Parathyroid adenoma (tissue), 2 donors: Measurements from ENCODE around the gene PXN.
"Not testable (repeated sequence)": the region's sequence is repeated elsewhere in the genome, so short reads cannot be mapped to it uniquely, and the experiment has no call there.

Experiments
- H2AFZ ChIP-seq: fragments of 300-600 bp; sonication (generic); one replicate; pipeline ENCODE4 v1.7.0; 2017; ENCODE audit warnings: antibody characterized with exemption, mild to moderate bottlenecking
- H3K27ac ChIP-seq: fragments of 300-600 bp; sonication (generic); one replicate; pipeline ENCODE4 v1.7.0; 2017
- H3K27me3 ChIP-seq: fragments of 300-600 bp; sonication (generic); one replicate; pipeline ENCODE4 v1.7.0; 2017; ENCODE audit warnings: low read length; ENCODE audit not compliant: control insufficient read depth, insufficient read depth
- H3K36me3 ChIP-seq: fragments of 300-600 bp; sonication (generic); one replicate; pipeline ENCODE4 v1.7.0; 2017; ENCODE audit warnings: low read length; ENCODE audit not compliant: control insufficient read depth, insufficient read depth
- H3K4me1 ChIP-seq: fragments of 300-600 bp; sonication (generic); one replicate; pipeline ENCODE4 v1.7.0; 2017; ENCODE audit warnings: control low read depth
- H3K4me2 ChIP-seq: fragments of 300-600 bp; sonication (generic); one replicate; pipeline ENCODE4 v1.7.0; 2017; ENCODE audit warnings: low read length
- H3K4me3 ChIP-seq: fragments of 300-600 bp; sonication (generic); one replicate; pipeline ENCODE4 v1.7.0; 2017; ENCODE audit warnings: low read depth, low read length
- H3K79me2 ChIP-seq: fragments of 300-600 bp; sonication (generic); one replicate; pipeline ENCODE4 v1.7.0; 2017; ENCODE audit warnings: control low read depth
- H3K9ac ChIP-seq: fragments of 300-600 bp; sonication (generic); one replicate; pipeline ENCODE4 v1.7.0; 2017; ENCODE audit warnings: mild to moderate bottlenecking
- H3K9me3 ChIP-seq: fragments of 300-600 bp; sonication (generic); one replicate; pipeline ENCODE4 v1.7.0; 2017; ENCODE audit warnings: low read length; ENCODE audit not compliant: control insufficient read depth
- CTCF ChIP-seq: fragments of 300-600 bp; sonication (generic); IDR thresholded peaks from one replicate; pipeline ENCODE4 v1.7.0; 2017; ENCODE audit warnings: antibody characterized with exemption, mild to moderate bottlenecking
- donor health status: primary hyperparathyroidism.

The PXN gene

GRCh38 chr12:120215357-120215735, 50.2 kb downstream of the PXN start:
- H3K36me3 ChIP-seq = no peaks in the 10 kb centered on the region
- no peak overlapping the region for H3K4me3 ChIP-seq
- H3K4me2 ChIP-seq = no peak overlapping the region
- TF ChIP-seq CTCF = no peak
- no peak overlapping the region for H2AFZ ChIP-seq
- no peak overlapping the region for H3K9ac ChIP-seq
- no peaks in the 10 kb centered on the region for H3K9me3 ChIP-seq
- H3K4me1 ChIP-seq = no peaks in the 10 kb centered on the region
- H3K79me2 ChIP-seq = no peaks in the 10 kb centered on the region
- no peak overlapping the region for H3K27ac ChIP-seq
- no peaks in the 10 kb centered on the region for H3K27me3 ChIP-seq

GRCh38 chr12:120214626-120215356, 50.7 kb downstream of the PXN start:
- no peaks in the 10 kb centered on the region for H3K36me3 ChIP-seq
- TF ChIP-seq CTCF = no peak
- H3K4me3 ChIP-seq = no peak overlapping the region
- H3K9me3 ChIP-seq = no peaks in the 10 kb centered on the region
- H3K27me3 ChIP-seq = no peaks in the 10 kb centered on the region
- H3K79me2 ChIP-seq = no peaks in the 10 kb centered on the region
- no peak overlapping the region for H2AFZ ChIP-seq
- no peaks in the 10 kb centered on the region for H3K4me1 ChIP-seq
- H3K27ac ChIP-seq = no peak overlapping the region
- H3K9ac ChIP-seq = no peak overlapping the region
- H3K4me2 ChIP-seq = no peak overlapping the region

GRCh38 chr12:120213758-120214157, 51.8 kb downstream of the PXN start:
- no peak for TF ChIP-seq CTCF
- Histone ChIP-seq H3K4me3 (no peak overlapping the region), H2AFZ (no peak overlapping the region), H3K9me3 (no peaks in the 10 kb centered on the region), H3K27ac (no peak overlapping the region), H3K4me2 (no peak overlapping the region), H3K9ac (no peak overlapping the region), H3K79me2 (no peaks in the 10 kb centered on the region), H3K27me3 (no peaks in the 10 kb centered on the region), H3K36me3 (no peaks in the 10 kb centered on the region), H3K4me1 (no peaks in the 10 kb centered on the region)

GRCh38 chr12:120213182-120213581, 52.3 kb downstream of the PXN start:
- H3K9ac ChIP-seq, H3K27ac ChIP-seq, H3K36me3 ChIP-seq, H3K27me3 ChIP-seq, H2AFZ ChIP-seq, H3K4me3 ChIP-seq, H3K4me1 ChIP-seq, H3K4me2 ChIP-seq, H3K79me2 ChIP-seq, H3K9me3 ChIP-seq: not testable (repeated sequence)

- Histone ChIP-seq H3K27ac (no peak overlapping the region), H3K4me2 (no peak overlapping the region), H3K36me3 (no peaks in the 10 kb centered on the region), H3K4me3 (no peak overlapping the region), H3K9me3 (no peaks in the 10 kb centered on the region), H3K4me1 (no peaks in the 10 kb centered on the region), H3K9ac (no peak overlapping the region), H2AFZ (no peak overlapping the region), H3K79me2 (no peaks in the 10 kb centered on the region), H3K27me3 (no peaks in the 10 kb centered on the region)
- TF ChIP-seq CTCF = no peak
Measured at GRCh38 chr12:120212301-120212700, 53.2 kb downstream of the PXN start.
